Endothelial cell of umbilical vein (primary cell): Measurements from ENCODE around the gene FRMD4A. TPM values are rescaled to one million over a fixed set of nuclear protein-coding genes. Genes with fewer than 3 reads are reported as not detected.

Experiments
- BruUV-seq: library from RNA; stranded (reverse); fragments of 400-500 nt; replicated peaks from 2 replicates; lab custom pipeline; 2021; lab: Mats Ljungman, UMichigan
- CTCF ChIA-PET: fragments of 300-600, 350-600 bp; sonication (Branson Sonifier 250); formaldehyde crosslinking; loops from one replicate; lab custom pipeline; 2021; ENCODE audit warnings: antibody characterized with exemption, inconsistent platforms; lab: Charles Lee
- POLR2A ChIA-PET: fragments of 300-600, 350-600 bp; sonication (Branson Sonifier 250); formaldehyde crosslinking; loops from one replicate; lab custom pipeline; 2021; ENCODE audit warnings: antibody characterized with exemption, inconsistent platforms; lab: Charles Lee
- DNase-seq: peaks from one replicate; pipeline ENCODE4 v3.0.0-alpha.2; 2011; ENCODE audit warnings: low read depth, low spot score
- FAIRE-seq: peaks from 2 replicates; lab custom pipeline; 2011; peaks lifted over from hg19 to GRCh38; lab: Jason Lieb, UNC
- H2AFZ ChIP-seq: 2 replicates; pipeline ENCODE4 v1.6.0; 2012; ENCODE audit warnings: low read depth, low read length, control low read depth, inconsistent platforms
- H3K27ac ChIP-seq: 2 replicates; pipeline ENCODE4 v1.5.1; 2011; ENCODE audit warnings: low read depth, mild to moderate bottlenecking, control low read depth, low read length, moderate library complexity; ENCODE audit not compliant: insufficient read depth
- H3K27me3 ChIP-seq, 2 experiments: 2 replicates each; pipeline versions ENCODE4 v1.6.0 to v1.6.1; 2011; ENCODE audit warnings: low read length in 2 of 2, mixed read lengths in 1 of 2; ENCODE audit not compliant: control insufficient read depth in 2 of 2, insufficient read depth in 2 of 2
- H3K36me3 ChIP-seq, 2 experiments: 2 replicates in 1 of 2; 3 replicates in 1 of 2; pipeline ENCODE4 v1.5.1; 2011; ENCODE audit warnings: low read length in 2 of 2, mild to moderate bottlenecking in 1 of 2, moderate library complexity in 1 of 2; ENCODE audit not compliant: control insufficient read depth in 2 of 2, insufficient read depth in 2 of 2; ENCODE audit errors: extremely low read depth in 1 of 2
- H3K4me1 ChIP-seq: 3 replicates; pipeline ENCODE4 v1.5.1; 2011; ENCODE audit warnings: mild to moderate bottlenecking, low read length; ENCODE audit not compliant: control insufficient read depth, insufficient read depth; ENCODE audit errors: extremely low read depth
- H3K4me2 ChIP-seq: 2 replicates; pipeline ENCODE4 v1.6.1; 2011; ENCODE audit warnings: low read length, control low read depth, mixed read lengths; ENCODE audit not compliant: insufficient read depth
- H3K4me3 ChIP-seq, 3 experiments: fragments of 200-600 bp in 1 of 3; sonication (generic), shearing (Covaris generic) in 1 of 3; replicated peaks in 1 of 3; 2 replicates each; pipeline ENCODE4 v1.5.1; 2011 to 2016; ENCODE audit warnings: control low read depth in 3 of 3, low read length in 3 of 3, mild to moderate bottlenecking in 2 of 3, inconsistent platforms in 1 of 3, low read depth in 1 of 3, moderate library complexity in 1 of 3; ENCODE audit not compliant: insufficient read depth in 1 of 3
- H3K79me2 ChIP-seq: 2 replicates; pipeline ENCODE4 v1.6.0; 2012; ENCODE audit warnings: low read length, inconsistent platforms; ENCODE audit not compliant: control insufficient read depth, insufficient read depth
- H3K9ac ChIP-seq: replicated peaks from 2 replicates; pipeline ENCODE3; 2011; ENCODE audit warnings: low read length, control low read depth; ENCODE audit not compliant: insufficient read depth; ENCODE audit errors: extremely low read depth
- H3K9me1 ChIP-seq: replicated peaks from 3 replicates; pipeline ENCODE4 v1.6.0; 2011; ENCODE audit warnings: mild to moderate bottlenecking, low read length; ENCODE audit not compliant: control insufficient read depth, insufficient read depth; ENCODE audit errors: extremely low read depth
- H3K9me3 ChIP-seq: replicated peaks from 2 replicates; pipeline ENCODE4 v1.5.1; 2012; ENCODE audit warnings: low read length, inconsistent platforms; ENCODE audit not compliant: control insufficient read depth, insufficient read depth
- H4K20me1 ChIP-seq: replicated peaks from 2 replicates; pipeline ENCODE3; 2011; ENCODE audit warnings: mild to moderate bottlenecking, low read length; ENCODE audit not compliant: control insufficient read depth, insufficient read depth; ENCODE audit errors: extremely low read depth
- EZH2 ChIP-seq: IDR thresholded peaks from 2 replicates; pipeline ENCODE4 v1.6.1; 2012; ENCODE audit warnings: borderline replicate concordance, low read depth, mild to moderate bottlenecking, moderate library complexity, low read length, inconsistent platforms; ENCODE audit not compliant: severe bottlenecking
- FOS ChIP-seq: IDR thresholded peaks from 2 replicates; pipeline ENCODE4 v1.6.1; 2011; ENCODE audit warnings: mild to moderate bottlenecking, low read length, moderate library complexity, borderline replicate concordance; ENCODE audit not compliant: insufficient read depth
- GATA2 ChIP-seq: IDR thresholded peaks from 2 replicates; pipeline ENCODE4 v1.7.0; 2011; ENCODE audit warnings: low read depth, mild to moderate bottlenecking, moderate library complexity, mixed read lengths, low read length; ENCODE audit not compliant: insufficient read length, insufficient read depth
- JUN ChIP-seq: IDR thresholded peaks from 2 replicates; pipeline ENCODE4 v1.6.1; 2011; ENCODE audit warnings: borderline replicate concordance, low read depth; ENCODE audit not compliant: insufficient read length, insufficient read depth
- MYC ChIP-seq: IDR thresholded peaks from one replicate; pipeline ENCODE4 v1.6.1; 2011; ENCODE audit warnings: mild to moderate bottlenecking, low read depth, low read length
- POLR2A ChIP-seq: IDR thresholded peaks from 2 replicates; pipeline ENCODE4 v1.6.1; 2012; ENCODE audit warnings: low read depth, mild to moderate bottlenecking, control low read depth, low read length
- POLR2AphosphoS5 ChIP-seq: IDR thresholded peaks from 2 replicates; pipeline ENCODE4 v1.6.1; 2012; ENCODE audit warnings: low read depth, mild to moderate bottlenecking, control low read depth, low read length, moderate library complexity; ENCODE audit not compliant: insufficient read depth
- dilution Hi-C: fragments of 300-500 bp; cut with MboI; formaldehyde crosslinking; loops from one replicate; pipeline ENCODE4 v1.15.0; 2019; ENCODE audit warnings: low sequenced_read_pairs; ENCODE audit not compliant: extremely low pct_ligation_motif_present
- intact Hi-C: fragments of 100-400 bp; cut with micrococcal nuclease; formaldehyde crosslinking; loops from one replicate; pipeline ENCODE4 v1.10.0; 2022
- polyA plus RNA-seq, 4 experiments: library from polyadenylated mRNA; depleted of rRNA in 3 of 4; stranded (reverse) in 3 of 4; unstranded in 1 of 4; fragments of >200 nt; gene quantifications; 2 replicates each; pipeline versions ENCODE4 v1.2.1 to v1.2.3, GENCODE V29; 2011 to 2012; ENCODE audit warnings: missing spikeins in 1 of 4
- total RNA-seq: library from RNA; stranded (reverse); gene quantifications from 2 replicates; pipeline ENCODE4 v1.2.3, GENCODE V29; 2021
- TF ChIP-seq, protein P1 (sequence below), 2 donors: IDR thresholded peaks; 1 replicate in 1 of 2; 2 replicates in 1 of 2; pipeline ENCODE4 v1.5.1; 2011; ENCODE audit warnings: low read length in 2 of 2, mild to moderate bottlenecking in 2 of 2, moderate library complexity in 2 of 2, control low read depth in 1 of 2, inconsistent platforms in 1 of 2, low read depth in 1 of 2; ENCODE audit not compliant: insufficient read depth in 1 of 2; ENCODE audit errors: extremely low read depth in 1 of 2
- TF ChIP-seq, protein P2 (sequence below): IDR thresholded peaks from 2 replicates; pipeline ENCODE4 v1.6.1; 2011; ENCODE audit not compliant: insufficient read depth, insufficient read length

Gene FRMD4A
- total and polyA plus RNA-seq, 2 donors (not counting 3 experiments of a cell fraction or from before 2014, with no cell fraction given), result 123 to 148 TPM

DNA sequence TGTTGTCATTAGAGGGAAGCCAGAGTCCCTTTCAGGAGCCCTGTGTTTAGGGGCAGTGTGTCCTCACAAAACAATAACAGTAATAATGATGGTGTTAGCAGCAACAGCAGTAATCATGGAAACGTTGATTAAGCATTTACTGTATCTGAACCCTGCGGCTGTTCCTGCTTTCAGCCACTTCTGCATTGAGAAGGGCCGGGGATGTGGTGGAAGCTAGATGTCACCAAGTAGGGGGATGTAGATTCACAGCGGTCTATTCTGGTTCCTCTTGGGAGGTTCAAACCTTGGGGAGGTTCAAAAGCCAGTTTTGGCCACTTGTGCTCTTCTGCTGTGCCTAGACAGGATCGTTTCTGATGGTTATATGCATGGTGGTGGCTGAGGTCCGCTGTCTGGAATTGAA is 699.1 kb downstream of the FRMD4A start:
- dilution Hi-C loops (no loop called here), intact Hi-C loops (no loop called here)
- H2AFZ ChIP-seq, result no peak overlapping the region
- no peaks in the 10 kb centered on the region for H3K4me1 ChIP-seq
- no peaks in the 10 kb centered on the region for H3K27me3 ChIP-seq
- no peaks in the 10 kb centered on the region for H4K20me1 ChIP-seq
- H3K79me2 ChIP-seq, result no peaks in the 10 kb centered on the region
- H3K4me2 ChIP-seq, result no peak overlapping the region
- peaks cover 4 to 6% of the 10 kb centered on the region in 2 experiments for H3K36me3 ChIP-seq
- ChIA-PET CTCF (no interaction called here), POLR2A (no interaction called here)
- no peaks in the 10 kb centered on the region for H3K9me1 ChIP-seq
- BruUV-seq, result no TSS peak
- FAIRE-seq (no peak), DNase-seq (no peak)
- no peaks in the 10 kb centered on the region for H3K9me3 ChIP-seq
- TF ChIP-seq, protein P1, sequence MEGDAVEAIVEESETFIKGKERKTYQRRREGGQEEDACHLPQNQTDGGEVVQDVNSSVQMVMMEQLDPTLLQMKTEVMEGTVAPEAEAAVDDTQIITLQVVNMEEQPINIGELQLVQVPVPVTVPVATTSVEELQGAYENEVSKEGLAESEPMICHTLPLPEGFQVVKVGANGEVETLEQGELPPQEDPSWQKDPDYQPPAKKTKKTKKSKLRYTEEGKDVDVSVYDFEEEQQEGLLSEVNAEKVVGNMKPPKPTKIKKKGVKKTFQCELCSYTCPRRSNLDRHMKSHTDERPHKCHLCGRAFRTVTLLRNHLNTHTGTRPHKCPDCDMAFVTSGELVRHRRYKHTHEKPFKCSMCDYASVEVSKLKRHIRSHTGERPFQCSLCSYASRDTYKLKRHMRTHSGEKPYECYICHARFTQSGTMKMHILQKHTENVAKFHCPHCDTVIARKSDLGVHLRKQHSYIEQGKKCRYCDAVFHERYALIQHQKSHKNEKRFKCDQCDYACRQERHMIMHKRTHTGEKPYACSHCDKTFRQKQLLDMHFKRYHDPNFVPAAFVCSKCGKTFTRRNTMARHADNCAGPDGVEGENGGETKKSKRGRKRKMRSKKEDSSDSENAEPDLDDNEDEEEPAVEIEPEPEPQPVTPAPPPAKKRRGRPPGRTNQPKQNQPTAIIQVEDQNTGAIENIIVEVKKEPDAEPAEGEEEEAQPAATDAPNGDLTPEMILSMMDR (IDR thresholded peaks at IDR 0.05; ENCODE audit: extremely low read depth in 1 of 2, insufficient read depth in 1 of 2, low read depth in 1 of 2, low read length in 2 of 2), result no peak
- TF ChIP-seq GATA2, result no peak
- no peak for TF ChIP-seq POLR2A
- TF ChIP-seq, protein P2, sequence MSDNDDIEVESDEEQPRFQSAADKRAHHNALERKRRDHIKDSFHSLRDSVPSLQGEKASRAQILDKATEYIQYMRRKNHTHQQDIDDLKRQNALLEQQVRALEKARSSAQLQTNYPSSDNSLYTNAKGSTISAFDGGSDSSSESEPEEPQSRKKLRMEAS, result no peak
- TF ChIP-seq MYC, result no peak
- no peak overlapping the region for H3K9ac ChIP-seq
- H3K4me3 ChIP-seq, result no peak overlapping the region
- H3K27ac ChIP-seq, result no peak overlapping the region

DNA sequence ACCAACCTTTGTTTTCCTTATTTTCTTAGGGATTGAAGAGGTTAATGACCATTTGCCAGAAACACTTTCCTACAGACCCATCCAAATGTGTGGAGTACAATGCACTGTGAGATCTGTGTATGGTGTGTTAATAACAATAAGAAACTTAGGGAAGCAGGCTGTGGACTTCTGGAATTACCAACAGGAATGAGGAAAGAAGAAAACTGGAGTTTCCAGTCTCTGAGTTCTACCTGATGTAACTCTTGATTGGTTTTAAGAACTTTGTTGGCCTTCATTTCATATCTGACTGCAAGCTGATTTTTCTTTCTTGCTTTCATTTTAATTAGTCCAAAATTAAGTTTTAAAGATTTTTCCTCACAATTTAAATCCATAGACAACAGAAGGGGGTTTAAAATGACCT is 700.5 kb downstream of the FRMD4A start:
- Histone ChIP-seq H3K4me1 (no peaks in the 10 kb centered on the region), H3K79me2 (no peaks in the 10 kb centered on the region), H3K9me1 (no peaks in the 10 kb centered on the region), H3K27ac (no peak overlapping the region), H3K27me3 (no peaks in the 10 kb centered on the region), H3K9me3 (no peaks in the 10 kb centered on the region), H3K4me3 (no peak overlapping the region), H4K20me1 (no peaks in the 10 kb centered on the region), H3K4me2 (no peak overlapping the region), H2AFZ (no peak overlapping the region), H3K9ac (no peak overlapping the region), H3K36me3 (peaks cover 4 to 6% of the 10 kb centered on the region in 2 experiments)
- ChIA-PET POLR2A (no interaction called here), CTCF (no interaction called here)
- no peak for DNase-seq
- TF ChIP-seq JUN (no peak), EZH2 (no peak), POLR2A (no peak), FOS (no peak), GATA2 (no peak), MYC (no peak), POLR2AphosphoS5 (no peak)
- TF ChIP-seq, protein P2, result no peak
- TF ChIP-seq, protein P1 (IDR thresholded peaks at IDR 0.05; ENCODE audit: extremely low read depth in 1 of 2, insufficient read depth in 1 of 2, low read depth in 1 of 2, low read length in 2 of 2), result no peak
- BruUV-seq, result no TSS peak
- dilution Hi-C loops, result no loop called here
- intact Hi-C loops, result no loop called here
- no peak for FAIRE-seq
